K562 (cell line): ENCODE measurements around the gene PODNL1. TPM values are rescaled to one million over a fixed set of nuclear protein-coding genes. Genes with fewer than 3 reads are reported as not detected.

Experiments used
- CBX3 ChIP-seq, 2 experiments: IDR thresholded peaks; 1 replicate in 1 of 2; 2 replicates in 1 of 2; pipeline ENCODE4 v1.6.1; 2012; ENCODE audit warnings: inconsistent platforms in 2 of 2, low read length in 2 of 2, borderline replicate concordance in 1 of 2, control low read depth in 1 of 2
- MIER1 ChIP-seq: fragments of 450-650 bp; IDR thresholded peaks from 2 replicates; pipeline ENCODE4 v1.6.1; 2016; ENCODE audit warnings: antibody characterized with exemption, mild to moderate bottlenecking, low read depth
- SFPQ ChIP-seq: fragments of 200-400 bp; formaldehyde crosslinking; IDR thresholded peaks from 2 replicates; pipeline ENCODE4 v1.6.1; 2017; ENCODE audit warnings: mild to moderate bottlenecking, low read depth, low read length, moderate library complexity
- TFAP4 ChIP-seq: sonication (generic); formaldehyde crosslinking; IDR thresholded peaks from 2 replicates; pipeline ENCODE4 v1.8.0; 2022; ENCODE audit warnings: missing genetic modification reagents, mild to moderate bottlenecking, moderate library complexity, borderline replicate concordance
- TFE3 ChIP-seq: fragments of 450-650 bp; formaldehyde crosslinking; IDR thresholded peaks from 2 replicates; pipeline ENCODE4 v1.4.0; 2020; ENCODE audit warnings: mild to moderate bottlenecking, mixed read lengths
- ZBTB8A ChIP-seq: fragments of 450-650 bp; IDR thresholded peaks from 2 replicates; pipeline ENCODE4 v1.6.1; 2018; ENCODE audit warnings: mild to moderate bottlenecking, moderate library complexity; ENCODE audit not compliant: partially characterized antibody
- ZNF282 ChIP-seq: sonication (generic); formaldehyde crosslinking; IDR thresholded peaks from 2 replicates; pipeline ENCODE4 v1.8.1; 2023; ENCODE audit warnings: missing genetic modification reagents
- polyA plus RNA-seq, 8 experiments: library from polyadenylated mRNA; depleted of rRNA in 4 of 8; stranded (reverse) in 5 of 8; unstranded in 3 of 8; fragments of >200 nt; fragmentation: Nextera tagmentation in 2 of 8; fragmentation: Illumina TruSeq in 1 of 8; extraction: Ambion mirVana in 2 of 8; extraction: Trizol in 1 of 8; gene quantifications; 2 replicates each; pipeline versions ENCODE4 v1.2.1 to v1.2.3, GENCODE V29; 2011 to 2014; ENCODE audit warnings: inconsistent platforms in 1 of 8, missing spikeins in 1 of 8
- total RNA-seq, 7 experiments: library from RNA; depleted of rRNA in 6 of 7; stranded (reverse); fragments of >200 nt in 6 of 7; fragmentation: Illumina TruSeq in 2 of 7; extraction: Trizol in 2 of 7; gene quantifications; 2 replicates each; pipeline versions ENCODE4 v1.2.1 to v1.2.3, GENCODE V29; 2011 to 2021; ENCODE audit warnings: low replicate concordance in 1 of 7
- TF ChIP-seq, protein P1 (sequence below), 2 experiments: fragments of 450-650 bp; formaldehyde crosslinking in 1 of 2; IDR thresholded peaks; 2 replicates each; pipeline versions ENCODE4 v1.4.0 to v1.6.1; 2014 to 2020; ENCODE audit warnings: mild to moderate bottlenecking in 2 of 2, borderline replicate concordance in 1 of 2, low read depth in 1 of 2
- TF ChIP-seq, protein P2 (sequence below): fragments of 250-450 bp; sonication (Bioruptor Pico); IDR thresholded peaks from 2 replicates; pipeline ENCODE4 v1.9.0; 2021; ENCODE audit warnings: mild to moderate bottlenecking, inconsistent platforms

The PODNL1 gene
- total and polyA plus RNA-seq, 9 of the 15 experiments (the other 6 are each of a cell fraction or from before 2014, with no cell fraction given), result 0.18 to 0.47 (median 0.23) TPM; not detected in 3

DNA sequence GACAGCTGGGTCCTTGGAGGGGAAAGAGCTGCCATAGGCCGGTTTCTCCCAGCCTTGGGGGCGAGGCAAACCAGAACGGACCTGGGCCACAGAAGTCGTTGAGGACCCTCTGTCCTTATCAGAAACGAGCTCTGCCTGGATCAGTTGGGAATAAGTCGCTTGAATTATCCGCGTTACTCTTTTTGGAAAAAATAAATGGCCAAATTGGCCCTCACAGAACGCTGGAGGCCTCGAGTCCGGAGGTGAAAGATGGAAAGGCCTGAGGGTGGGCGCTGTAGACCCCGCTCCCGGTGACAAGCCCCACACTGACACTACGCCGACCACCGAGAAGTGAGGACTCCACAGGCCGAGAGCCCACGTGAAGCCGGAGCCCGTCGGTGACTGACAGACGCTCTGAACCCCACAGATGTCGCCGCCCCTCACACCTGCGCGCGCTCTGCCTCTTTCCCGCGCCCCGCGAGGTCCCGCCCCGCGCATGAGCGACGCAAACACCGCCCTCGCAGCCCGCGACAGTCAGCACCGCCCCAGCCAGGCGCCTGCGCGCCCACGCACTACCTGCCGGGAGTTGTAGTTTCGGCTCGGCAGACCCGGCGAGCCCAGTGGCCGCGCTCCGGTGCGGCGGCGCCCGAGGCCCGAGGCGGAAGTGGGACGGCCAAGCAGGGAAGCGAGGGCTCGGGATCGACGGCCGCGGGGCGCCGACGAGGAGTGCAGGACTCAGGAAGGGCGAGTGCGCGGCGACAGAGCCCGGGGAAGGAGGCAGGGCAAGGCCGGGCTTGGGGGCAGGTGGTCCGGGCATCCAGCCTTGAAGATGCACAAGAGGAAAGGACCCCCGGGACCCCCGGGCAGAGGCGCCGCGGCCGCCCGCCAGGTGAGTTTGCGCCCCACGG lies 32.3 kb downstream of the PODNL1 start, which contains the start of the genes BRME1 and CC2D1A (continued):
- TF ChIP-seq, protein P1, sequence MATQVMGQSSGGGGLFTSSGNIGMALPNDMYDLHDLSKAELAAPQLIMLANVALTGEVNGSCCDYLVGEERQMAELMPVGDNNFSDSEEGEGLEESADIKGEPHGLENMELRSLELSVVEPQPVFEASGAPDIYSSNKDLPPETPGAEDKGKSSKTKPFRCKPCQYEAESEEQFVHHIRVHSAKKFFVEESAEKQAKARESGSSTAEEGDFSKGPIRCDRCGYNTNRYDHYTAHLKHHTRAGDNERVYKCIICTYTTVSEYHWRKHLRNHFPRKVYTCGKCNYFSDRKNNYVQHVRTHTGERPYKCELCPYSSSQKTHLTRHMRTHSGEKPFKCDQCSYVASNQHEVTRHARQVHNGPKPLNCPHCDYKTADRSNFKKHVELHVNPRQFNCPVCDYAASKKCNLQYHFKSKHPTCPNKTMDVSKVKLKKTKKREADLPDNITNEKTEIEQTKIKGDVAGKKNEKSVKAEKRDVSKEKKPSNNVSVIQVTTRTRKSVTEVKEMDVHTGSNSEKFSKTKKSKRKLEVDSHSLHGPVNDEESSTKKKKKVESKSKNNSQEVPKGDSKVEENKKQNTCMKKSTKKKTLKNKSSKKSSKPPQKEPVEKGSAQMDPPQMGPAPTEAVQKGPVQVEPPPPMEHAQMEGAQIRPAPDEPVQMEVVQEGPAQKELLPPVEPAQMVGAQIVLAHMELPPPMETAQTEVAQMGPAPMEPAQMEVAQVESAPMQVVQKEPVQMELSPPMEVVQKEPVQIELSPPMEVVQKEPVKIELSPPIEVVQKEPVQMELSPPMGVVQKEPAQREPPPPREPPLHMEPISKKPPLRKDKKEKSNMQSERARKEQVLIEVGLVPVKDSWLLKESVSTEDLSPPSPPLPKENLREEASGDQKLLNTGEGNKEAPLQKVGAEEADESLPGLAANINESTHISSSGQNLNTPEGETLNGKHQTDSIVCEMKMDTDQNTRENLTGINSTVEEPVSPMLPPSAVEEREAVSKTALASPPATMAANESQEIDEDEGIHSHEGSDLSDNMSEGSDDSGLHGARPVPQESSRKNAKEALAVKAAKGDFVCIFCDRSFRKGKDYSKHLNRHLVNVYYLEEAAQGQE (IDR thresholded peaks at IDR 0.05; ENCODE audit: borderline replicate concordance), result no peak
- TF ChIP-seq, protein P1 (CRISPR knock-in tag; IDR thresholded peaks at IDR 0.05; ENCODE audit: low read depth), result peak; percentile 46; the same call in 1 of the 2 replicates
- TF ChIP-seq ZNF282 (no peak; the same call in 1 of the 2 replicates), TFE3 (CRISPR knock-in tag) (no peak), MIER1 (no peak), SFPQ (no peak), ZBTB8A (no peak), TFAP4 (CRISPR knock-in tag) (peak; percentile 87), CBX3 (IDR thresholded peaks at IDR 0.05; ENCODE audit: borderline replicate concordance in 1 of 2, low read length in 2 of 2) (peak in 1 of 2 experiments; percentile 79; a peak in 1 of 3 replicates)
- TF ChIP-seq, protein P2, sequence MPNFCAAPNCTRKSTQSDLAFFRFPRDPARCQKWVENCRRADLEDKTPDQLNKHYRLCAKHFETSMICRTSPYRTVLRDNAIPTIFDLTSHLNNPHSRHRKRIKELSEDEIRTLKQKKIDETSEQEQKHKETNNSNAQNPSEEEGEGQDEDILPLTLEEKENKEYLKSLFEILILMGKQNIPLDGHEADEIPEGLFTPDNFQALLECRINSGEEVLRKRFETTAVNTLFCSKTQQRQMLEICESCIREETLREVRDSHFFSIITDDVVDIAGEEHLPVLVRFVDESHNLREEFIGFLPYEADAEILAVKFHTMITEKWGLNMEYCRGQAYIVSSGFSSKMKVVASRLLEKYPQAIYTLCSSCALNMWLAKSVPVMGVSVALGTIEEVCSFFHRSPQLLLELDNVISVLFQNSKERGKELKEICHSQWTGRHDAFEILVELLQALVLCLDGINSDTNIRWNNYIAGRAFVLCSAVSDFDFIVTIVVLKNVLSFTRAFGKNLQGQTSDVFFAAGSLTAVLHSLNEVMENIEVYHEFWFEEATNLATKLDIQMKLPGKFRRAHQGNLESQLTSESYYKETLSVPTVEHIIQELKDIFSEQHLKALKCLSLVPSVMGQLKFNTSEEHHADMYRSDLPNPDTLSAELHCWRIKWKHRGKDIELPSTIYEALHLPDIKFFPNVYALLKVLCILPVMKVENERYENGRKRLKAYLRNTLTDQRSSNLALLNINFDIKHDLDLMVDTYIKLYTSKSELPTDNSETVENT, result peak; percentile 59; the same call in 1 of the 2 replicates
